ENCODE measurements around the gene AGFG1.
"Not testable (repeated sequence)": the region's sequence is repeated elsewhere in the genome, so short reads cannot be mapped to it uniquely, and the experiment has no call there.

The AGFG1 gene

GRCh38 chr2:227576812-227577211, 104.9 kb downstream of the AGFG1 start:
- no peaks in the 10 kb centered on the region for H3K36me3 ChIP-seq (ENCODE audit: insufficient read depth, low read length)
- H3K4me3 ChIP-seq (ENCODE audit: low read depth, low read length) = no peak overlapping the region
- H3K27ac ChIP-seq (ENCODE audit: low read depth, low read length) = no peak overlapping the region
- no peak overlapping the region for H2AFZ ChIP-seq (ENCODE audit: low read length, unreplicated experiment)
- no peaks in the 10 kb centered on the region for H3K27me3 ChIP-seq (ENCODE audit: insufficient read depth, low read length)
- H3K4me1 ChIP-seq (ENCODE audit: control insufficient read depth, insufficient read depth, low read length, unreplicated experiment) = no peaks in the 10 kb centered on the region
- H3K79me2 ChIP-seq (ENCODE audit: control insufficient read depth, insufficient read depth, low read length, unreplicated experiment) = no peaks in the 10 kb centered on the region

DNA sequence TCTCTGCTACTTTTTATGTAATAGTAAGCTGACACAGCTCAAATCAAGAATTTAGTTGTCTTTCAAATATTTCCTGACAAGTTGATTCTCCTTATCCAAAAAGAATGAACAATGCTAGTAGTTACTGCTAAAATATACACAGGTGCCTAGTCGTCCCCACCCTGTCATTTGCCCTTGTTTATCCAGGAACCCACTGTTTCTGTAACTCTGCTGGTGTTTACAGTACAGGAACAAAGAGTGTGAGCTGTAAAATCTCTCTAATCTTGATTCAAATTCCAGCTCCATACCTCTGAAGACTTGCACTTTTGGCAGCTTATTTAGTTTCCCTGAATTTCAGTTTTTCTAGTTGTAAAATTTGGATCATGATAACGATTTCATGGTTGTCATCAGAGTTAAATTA, 105.6 kb downstream of the AGFG1 start:
- Histone ChIP-seq H2AFZ (ENCODE audit: low read length, unreplicated experiment) (no peak overlapping the region), H3K4me3 (ENCODE audit: low read depth, low read length) (no peak overlapping the region), H3K36me3 (ENCODE audit: insufficient read depth, low read length) (no peaks in the 10 kb centered on the region), H3K27me3 (ENCODE audit: insufficient read depth, low read length) (no peaks in the 10 kb centered on the region), H3K79me2 (ENCODE audit: control insufficient read depth, insufficient read depth, low read length, unreplicated experiment) (no peaks in the 10 kb centered on the region), H3K27ac (ENCODE audit: low read depth, low read length) (no peak overlapping the region), H3K4me1 (ENCODE audit: control insufficient read depth, insufficient read depth, low read length, unreplicated experiment) (no peaks in the 10 kb centered on the region)

GRCh38 chr2:227578642-227579041, 106.7 kb downstream of the AGFG1 start:
- Histone ChIP-seq H3K36me3 (ENCODE audit: insufficient read depth, low read length) (no peaks in the 10 kb centered on the region), H2AFZ (ENCODE audit: low read length, unreplicated experiment) (no peak overlapping the region), H3K27me3 (ENCODE audit: insufficient read depth, low read length) (no peaks in the 10 kb centered on the region), H3K27ac (ENCODE audit: low read depth, low read length) (no peak overlapping the region), H3K4me3 (ENCODE audit: low read depth, low read length) (no peak overlapping the region), H3K4me1 (ENCODE audit: control insufficient read depth, insufficient read depth, low read length, unreplicated experiment) (no peaks in the 10 kb centered on the region), H3K79me2 (ENCODE audit: control insufficient read depth, insufficient read depth, low read length, unreplicated experiment) (no peaks in the 10 kb centered on the region)

DNA sequence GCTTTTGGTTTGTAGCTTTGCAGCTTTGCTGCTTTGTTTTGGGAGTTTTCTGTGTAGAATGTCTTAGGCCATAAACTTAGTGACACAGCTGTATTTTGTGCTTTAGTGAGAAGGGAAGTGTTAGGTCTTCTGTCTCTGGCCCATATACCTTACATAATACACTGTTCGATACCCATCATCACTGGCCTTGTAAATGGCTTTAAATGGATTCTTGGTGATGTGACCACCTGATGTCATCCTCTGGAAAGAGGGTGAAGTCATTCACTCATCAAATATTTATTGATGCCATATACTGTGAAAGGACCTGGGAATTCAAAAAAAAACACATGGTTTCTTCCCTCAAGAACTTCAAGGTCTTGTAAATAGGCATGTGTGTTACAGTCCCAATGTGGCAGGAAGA, 107.8 kb downstream of the AGFG1 start:
- Histone ChIP-seq H3K79me2 (ENCODE audit: control insufficient read depth, insufficient read depth, low read length, unreplicated experiment) (no peaks in the 10 kb centered on the region), H3K27ac (ENCODE audit: low read depth, low read length) (no peak overlapping the region), H3K36me3 (ENCODE audit: insufficient read depth, low read length) (no peaks in the 10 kb centered on the region), H2AFZ (ENCODE audit: low read length, unreplicated experiment) (no peak overlapping the region), H3K4me1 (ENCODE audit: control insufficient read depth, insufficient read depth, low read length, unreplicated experiment) (no peaks in the 10 kb centered on the region), H3K27me3 (ENCODE audit: insufficient read depth, low read length) (no peaks in the 10 kb centered on the region), H3K4me3 (ENCODE audit: low read depth, low read length) (no peak overlapping the region)

DNA sequence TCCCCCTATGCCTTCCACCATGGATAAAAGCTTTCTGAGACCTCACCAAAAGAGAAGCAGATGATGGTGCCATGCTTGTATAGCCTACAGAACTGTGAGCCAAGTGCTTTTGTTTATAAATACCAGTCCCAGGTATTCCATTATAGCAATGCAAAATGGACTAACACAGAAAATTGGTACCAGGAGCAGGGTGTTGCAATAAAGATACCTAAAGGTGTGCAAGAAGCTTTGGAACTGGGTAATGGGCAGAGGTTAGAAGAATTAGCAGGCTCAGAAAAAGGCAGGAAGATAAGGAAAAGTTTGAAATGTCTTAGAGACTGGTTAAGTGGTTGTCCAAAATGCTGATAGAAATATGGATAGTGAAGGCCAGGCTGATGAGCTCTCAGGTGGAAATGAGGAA, 110.4 kb downstream of the AGFG1 start:
- Histone ChIP-seq H3K36me3 (ENCODE audit: insufficient read depth, low read length) (no peaks in the 10 kb centered on the region), H3K4me1 (ENCODE audit: control insufficient read depth, insufficient read depth, low read length, unreplicated experiment) (no peaks in the 10 kb centered on the region), H3K4me3 (ENCODE audit: low read depth, low read length) (no peak overlapping the region), H3K79me2 (ENCODE audit: control insufficient read depth, insufficient read depth, low read length, unreplicated experiment) (no peaks in the 10 kb centered on the region), H3K27me3 (ENCODE audit: insufficient read depth, low read length) (no peaks in the 10 kb centered on the region), H2AFZ (ENCODE audit: low read length, unreplicated experiment) (no peak overlapping the region), H3K27ac (ENCODE audit: low read depth, low read length) (no peak overlapping the region)

- Histone ChIP-seq H3K4me3 (ENCODE audit: low read depth, low read length) (no peak overlapping the region), H2AFZ (ENCODE audit: low read length, unreplicated experiment) (no peak overlapping the region), H3K36me3 (ENCODE audit: insufficient read depth, low read length) (no peaks in the 10 kb centered on the region), H3K27me3 (ENCODE audit: insufficient read depth, low read length) (no peaks in the 10 kb centered on the region), H3K79me2 (ENCODE audit: control insufficient read depth, insufficient read depth, low read length, unreplicated experiment) (no peaks in the 10 kb centered on the region), H3K4me1 (ENCODE audit: control insufficient read depth, insufficient read depth, low read length, unreplicated experiment) (peaks cover under 1% of the 10 kb centered on the region), H3K27ac (ENCODE audit: low read depth, low read length) (no peak overlapping the region)
Measured at GRCh38 chr2:227592694-227593387, 120.9 kb downstream of the AGFG1 start.

- Histone ChIP-seq H3K36me3 (ENCODE audit: insufficient read depth, low read length) (no peaks in the 10 kb centered on the region), H3K27ac (ENCODE audit: low read depth, low read length) (no peak overlapping the region), H2AFZ (ENCODE audit: low read length, unreplicated experiment) (no peak overlapping the region), H3K4me1 (ENCODE audit: control insufficient read depth, insufficient read depth, low read length, unreplicated experiment) (peaks cover 8% of the 10 kb centered on the region), H3K27me3 (ENCODE audit: insufficient read depth, low read length) (no peaks in the 10 kb centered on the region), H3K4me3 (ENCODE audit: low read depth, low read length) (no peak overlapping the region), H3K79me2 (ENCODE audit: control insufficient read depth, insufficient read depth, low read length, unreplicated experiment) (no peaks in the 10 kb centered on the region)
Measured at GRCh38 chr2:227595797-227596196, 123.8 kb downstream of the AGFG1 start.

DNA sequence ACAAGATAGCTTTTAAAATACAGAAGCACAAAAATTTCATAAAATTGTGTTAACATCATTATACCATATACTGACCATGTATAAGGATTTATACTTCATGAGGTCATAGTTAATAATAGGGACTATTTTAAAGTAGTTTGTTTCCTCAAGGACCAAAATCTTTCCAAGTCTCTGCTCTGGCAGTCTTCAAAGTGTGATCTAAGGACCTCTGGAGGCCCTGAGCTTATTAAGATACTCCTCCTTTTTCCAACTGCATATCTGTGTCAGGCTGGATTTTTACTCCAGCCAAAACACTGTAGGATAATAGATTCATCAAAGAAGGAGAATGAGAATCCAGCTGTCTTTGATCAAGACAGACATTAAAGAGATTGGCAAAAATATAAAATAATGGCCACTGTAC, 125.1 kb downstream of the AGFG1 start:
- peaks cover 8% of the 10 kb centered on the region for H3K4me1 ChIP-seq (ENCODE audit: control insufficient read depth, insufficient read depth, low read length, unreplicated experiment)
- H2AFZ ChIP-seq (ENCODE audit: low read length, unreplicated experiment) = no peak overlapping the region
- H3K79me2 ChIP-seq (ENCODE audit: control insufficient read depth, insufficient read depth, low read length, unreplicated experiment) = no peaks in the 10 kb centered on the region
- no peak overlapping the region for H3K4me3 ChIP-seq (ENCODE audit: low read depth, low read length)
- H3K27ac ChIP-seq (ENCODE audit: low read depth, low read length) = no peak overlapping the region
- no peaks in the 10 kb centered on the region for H3K27me3 ChIP-seq (ENCODE audit: insufficient read depth, low read length)
- H3K36me3 ChIP-seq (ENCODE audit: insufficient read depth, low read length) = no peaks in the 10 kb centered on the region

DNA sequence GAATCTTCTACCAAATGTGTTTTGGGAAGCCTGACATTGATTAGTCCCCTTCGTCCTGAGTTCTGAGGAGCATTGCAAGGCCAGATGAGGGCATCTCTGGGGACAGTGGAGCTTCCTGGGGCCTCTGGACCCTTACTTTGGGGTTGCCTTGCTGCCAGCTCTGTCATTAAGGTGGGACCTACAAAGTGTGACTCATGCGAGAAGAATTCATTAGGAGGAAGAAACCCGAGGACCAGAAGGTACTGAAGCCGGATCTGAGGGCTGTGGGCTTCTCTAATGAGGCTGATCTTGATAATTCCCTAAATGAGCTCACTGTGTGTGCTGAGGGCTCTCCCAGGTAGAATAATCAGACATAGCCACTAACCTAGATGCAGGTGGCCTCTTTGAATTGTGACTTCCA, 126.0 kb downstream of the AGFG1 start:
- H3K36me3 ChIP-seq (ENCODE audit: insufficient read depth, low read length) = no peaks in the 10 kb centered on the region
- peaks cover 8% of the 10 kb centered on the region for H3K4me1 ChIP-seq (ENCODE audit: control insufficient read depth, insufficient read depth, low read length, unreplicated experiment)
- H3K27me3 ChIP-seq (ENCODE audit: insufficient read depth, low read length) = no peaks in the 10 kb centered on the region
- no peaks in the 10 kb centered on the region for H3K79me2 ChIP-seq (ENCODE audit: control insufficient read depth, insufficient read depth, low read length, unreplicated experiment)
- no peak overlapping the region for H3K4me3 ChIP-seq (ENCODE audit: low read depth, low read length)
- H2AFZ ChIP-seq (ENCODE audit: low read length, unreplicated experiment) = no peak overlapping the region
- no peak overlapping the region for H3K27ac ChIP-seq (ENCODE audit: low read depth, low read length)

GRCh38 chr2:227598835-227599503, 127.0 kb downstream of the AGFG1 start, which contains the start of gene SCYGR2:
Gene SCYGR2, plus strand, starts transcription at chr2:227598893. Its CDS starts 0 bp downstream, at chr2:227598893.
- not testable (repeated sequence) for H3K4me3 ChIP-seq (ENCODE audit: low read depth, low read length); H3K36me3 ChIP-seq (ENCODE audit: insufficient read depth, low read length); H3K79me2 ChIP-seq (ENCODE audit: control insufficient read depth, insufficient read depth, low read length, unreplicated experiment); H3K27me3 ChIP-seq (ENCODE audit: insufficient read depth, low read length); H3K27ac ChIP-seq (ENCODE audit: low read depth, low read length); H2AFZ ChIP-seq (ENCODE audit: low read length, unreplicated experiment); H3K4me1 ChIP-seq (ENCODE audit: control insufficient read depth, insufficient read depth, low read length, unreplicated experiment)

GRCh38 chr2:227602358-227602757, 130.4 kb downstream of the AGFG1 start:
- Histone ChIP-seq H3K4me3 (ENCODE audit: low read depth, low read length) (no peak overlapping the region), H3K4me1 (ENCODE audit: control insufficient read depth, insufficient read depth, low read length, unreplicated experiment) (peaks cover 8% of the 10 kb centered on the region), H3K79me2 (ENCODE audit: control insufficient read depth, insufficient read depth, low read length, unreplicated experiment) (no peaks in the 10 kb centered on the region), H3K27ac (ENCODE audit: low read depth, low read length) (no peak overlapping the region), H2AFZ (ENCODE audit: low read length, unreplicated experiment) (no peak overlapping the region), H3K36me3 (ENCODE audit: insufficient read depth, low read length) (no peaks in the 10 kb centered on the region), H3K27me3 (ENCODE audit: insufficient read depth, low read length) (no peaks in the 10 kb centered on the region)
